GM12878 (cell line): ENCODE measurements around the gene KRTAP19-1. TPM values are rescaled to one million over a fixed set of nuclear protein-coding genes. Genes with fewer than 3 reads are reported as not detected.

Experiments
- CTCF ChIP-seq, 3 experiments: IDR thresholded peaks in 2 of 3; conservative IDR thresholded peaks in 1 of 3; 2 replicates each; pipeline ENCODE4 v1.5.1; 2011; ENCODE audit warnings: low read depth in 3 of 3, low read length in 3 of 3, mild to moderate bottlenecking in 3 of 3, control low read depth in 2 of 3, moderate library complexity in 2 of 3, inconsistent platforms in 1 of 3, mixed read lengths in 1 of 3; ENCODE audit not compliant: control insufficient read depth in 2 of 3, insufficient read depth in 1 of 3; ENCODE audit errors: extremely low read depth in 1 of 3
- FOXK2 ChIP-seq: fragments of 450-650 bp; IDR thresholded peaks from 2 replicates; pipeline ENCODE4 v1.6.1; 2017; ENCODE audit warnings: mild to moderate bottlenecking, moderate library complexity
- IRF5 ChIP-seq: fragments of 450-650 bp; IDR thresholded peaks from 2 replicates; pipeline ENCODE4 v1.6.1; 2017; ENCODE audit warnings: borderline replicate concordance
- JUNB ChIP-seq: IDR thresholded peaks from 2 replicates; pipeline ENCODE4 v1.6.1; 2016; ENCODE audit warnings: antibody characterized with exemption, mild to moderate bottlenecking
- KDM1A ChIP-seq: fragments of 200-600 bp; sonication (generic); IDR thresholded peaks from 2 replicates; pipeline ENCODE4 v1.6.1; 2016; ENCODE audit warnings: borderline replicate concordance
- KLF5 ChIP-seq: fragments of 450-650 bp; IDR thresholded peaks from 2 replicates; pipeline ENCODE4 v1.6.1; 2014; ENCODE audit warnings: mild to moderate bottlenecking; ENCODE audit not compliant: partially characterized antibody
- RFX5 ChIP-seq: IDR thresholded peaks from 2 replicates; pipeline ENCODE4 v1.6.1; 2011; ENCODE audit warnings: low read depth, low read length, improper control_type of control experiment
- ZNF622 ChIP-seq: fragments of 450-650 bp; IDR thresholded peaks from 2 replicates; pipeline ENCODE4 v1.6.1; 2017; ENCODE audit warnings: mild to moderate bottlenecking, inconsistent platforms
- polyA plus RNA-seq, 11 experiments: library from polyadenylated mRNA; depleted of rRNA in 4 of 11; unstranded in 6 of 11; stranded (reverse) in 5 of 11; fragments of >200 nt; fragmentation: Nextera tagmentation in 4 of 11; fragmentation: Illumina TruSeq in 1 of 11; extraction: Ambion mirVana in 4 of 11; extraction: Trizol in 1 of 11; gene quantifications; 1 replicate in 1 of 11; 2 replicates in 10 of 11; pipeline versions ENCODE4 v1.2.1 to v1.2.3, GENCODE V29; 2011 to 2016; ENCODE audit warnings: inconsistent platforms in 2 of 11, missing spikeins in 2 of 11, low read depth in 1 of 11
- total RNA-seq, 4 experiments: library from RNA; depleted of rRNA in 3 of 4; stranded (reverse); fragments of >200 nt in 3 of 4; fragmentation: Illumina TruSeq in 1 of 4; extraction: Trizol in 1 of 4; gene quantifications; 2 replicates each; pipeline versions ENCODE4 v1.2.1 to v1.2.3, GENCODE V29; 2013 to 2021
- TF ChIP-seq, protein P1 (sequence below): IDR thresholded peaks from 2 replicates; pipeline ENCODE4 v1.6.1; 2011; ENCODE audit warnings: mild to moderate bottlenecking, low read depth, low read length, moderate library complexity; ENCODE audit not compliant: insufficient replicate concordance
- TF ChIP-seq, protein P2 (sequence below): fragments of 450-650 bp; IDR thresholded peaks from 2 replicates; pipeline ENCODE4 v1.6.1; 2016; ENCODE audit warnings: mild to moderate bottlenecking

Gene KRTAP19-1
- total and polyA plus RNA-seq, 10 of the 15 experiments (the other 5 are each of a cell fraction or from before 2014, with no cell fraction given), result not detected

- TF ChIP-seq IRF5 (no peak), CTCF (IDR thresholded peaks at IDR 0.05 in 2 of 3, conservative IDR thresholded peaks at IDR 0.05 in 1 of 3; ENCODE audit: control insufficient read depth in 2 of 3, extremely low read depth in 1 of 3, insufficient read depth in 1 of 3, low read depth in 3 of 3, low read length in 3 of 3) (no peak), ZNF622 (no peak), FOXK2 (no peak), KDM1A (no peak), RFX5 (no peak), JUNB (no peak), KLF5 (no peak)
- TF ChIP-seq, protein P1, sequence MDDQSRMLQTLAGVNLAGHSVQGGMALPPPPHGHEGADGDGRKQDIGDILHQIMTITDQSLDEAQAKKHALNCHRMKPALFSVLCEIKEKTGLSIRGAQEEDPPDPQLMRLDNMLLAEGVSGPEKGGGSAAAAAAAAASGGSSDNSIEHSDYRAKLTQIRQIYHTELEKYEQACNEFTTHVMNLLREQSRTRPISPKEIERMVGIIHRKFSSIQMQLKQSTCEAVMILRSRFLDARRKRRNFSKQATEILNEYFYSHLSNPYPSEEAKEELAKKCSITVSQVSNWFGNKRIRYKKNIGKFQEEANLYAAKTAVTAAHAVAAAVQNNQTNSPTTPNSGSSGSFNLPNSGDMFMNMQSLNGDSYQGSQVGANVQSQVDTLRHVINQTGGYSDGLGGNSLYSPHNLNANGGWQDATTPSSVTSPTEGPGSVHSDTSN, result no peak
- TF ChIP-seq, protein P2, sequence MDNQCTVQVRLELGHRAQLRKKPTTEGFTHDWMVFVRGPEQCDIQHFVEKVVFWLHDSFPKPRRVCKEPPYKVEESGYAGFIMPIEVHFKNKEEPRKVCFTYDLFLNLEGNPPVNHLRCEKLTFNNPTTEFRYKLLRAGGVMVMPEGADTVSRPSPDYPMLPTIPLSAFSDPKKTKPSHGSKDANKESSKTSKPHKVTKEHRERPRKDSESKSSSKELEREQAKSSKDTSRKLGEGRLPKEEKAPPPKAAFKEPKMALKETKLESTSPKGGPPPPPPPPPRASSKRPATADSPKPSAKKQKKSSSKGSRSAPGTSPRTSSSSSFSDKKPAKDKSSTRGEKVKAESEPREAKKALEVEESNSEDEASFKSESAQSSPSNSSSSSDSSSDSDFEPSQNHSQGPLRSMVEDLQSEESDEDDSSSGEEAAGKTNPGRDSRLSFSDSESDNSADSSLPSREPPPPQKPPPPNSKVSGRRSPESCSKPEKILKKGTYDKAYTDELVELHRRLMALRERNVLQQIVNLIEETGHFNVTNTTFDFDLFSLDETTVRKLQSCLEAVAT, result no peak
These were observed 2.2 kb downstream of the KRTAP19-1 start (continued) for GRCh38 chr21:30478004-30478403.
